ENCODE measurements around the gene JKAMP. TPM values are rescaled to one million over a fixed set of nuclear protein-coding genes. Genes with fewer than 3 reads are reported as not detected.

Gene JKAMP
- total and polyA plus RNA-seq, 2 donors (not counting 3 experiments of a cell fraction or from before 2014, with no cell fraction given): 30.8 to 160 TPM

DNA sequence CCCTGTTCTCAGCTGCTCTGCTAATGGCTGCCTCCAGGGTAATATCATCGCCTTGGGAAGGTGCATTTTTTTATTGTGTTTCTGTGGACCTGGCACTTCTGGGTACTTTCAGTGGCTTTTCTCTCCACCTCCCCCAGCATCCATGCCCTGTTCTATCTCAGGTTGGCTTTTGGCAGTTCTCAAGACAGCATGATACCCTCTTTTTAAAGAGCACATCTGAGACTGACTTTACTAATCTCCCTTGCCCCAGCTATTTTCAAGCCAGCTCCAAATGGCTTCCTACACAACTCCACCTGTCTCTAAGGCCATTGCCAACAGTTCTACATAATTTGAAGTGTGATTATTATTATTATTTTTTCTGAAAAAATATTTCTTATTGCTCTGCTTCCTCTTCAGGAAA lies 53.2 kb downstream of the JKAMP start:
- no peaks in the 10 kb centered on the region for H4K20me1 ChIP-seq (replicated peaks; ENCODE audit: control insufficient read depth, extremely low read depth, insufficient read depth, low read length)
- H3K9me3 ChIP-seq (replicated peaks; ENCODE audit: control insufficient read depth, insufficient read depth, low read length): no peaks in the 10 kb centered on the region
- no peaks in the 10 kb centered on the region for H3K36me3 ChIP-seq (ENCODE audit: control insufficient read depth in 2 of 2, extremely low read depth in 1 of 2, insufficient read depth in 2 of 2, low read length in 2 of 2)
- dilution Hi-C loops (cut with MboI; ENCODE audit: extremely low pct_ligation_motif_present, low sequenced_read_pairs): no loop called here
- H3K9ac ChIP-seq (replicated peaks; ENCODE audit: extremely low read depth, insufficient read depth, low read length): no peak overlapping the region
- POLR2A ChIA-PET: no interaction called here
- H3K4me1 ChIP-seq (ENCODE audit: control insufficient read depth, extremely low read depth, insufficient read depth, low read length): no peaks in the 10 kb centered on the region
- no TSS peak for BruUV-seq (replicated peaks)
- H3K27ac ChIP-seq (ENCODE audit: insufficient read depth, low read depth, low read length): no peak overlapping the region
- intact Hi-C loops (cut with micrococcal nuclease): no loop called here
- CTCF ChIA-PET: no interaction called here
- no peaks in the 10 kb centered on the region for H3K9me1 ChIP-seq (replicated peaks; ENCODE audit: control insufficient read depth, extremely low read depth, insufficient read depth, low read length)
- H3K4me2 ChIP-seq (ENCODE audit: insufficient read depth, low read length): no peak overlapping the region
- H3K79me2 ChIP-seq (ENCODE audit: control insufficient read depth, insufficient read depth, low read length): no peaks in the 10 kb centered on the region
- no peak for DNase-seq (ENCODE audit: low read depth, low spot score)
- no peak overlapping the region for H3K4me3 ChIP-seq (replicated peaks in 1 of 3; ENCODE audit: insufficient read depth in 1 of 3, low read depth in 1 of 3, low read length in 3 of 3)
- H3K27me3 ChIP-seq (ENCODE audit: control insufficient read depth in 2 of 2, insufficient read depth in 2 of 2, low read length in 2 of 2): peaks cover 0 to 9% of the 10 kb centered on the region in 2 experiments
- H2AFZ ChIP-seq (ENCODE audit: low read depth, low read length): no peak overlapping the region
- TF ChIP-seq POLR2AphosphoS5 (IDR thresholded peaks at IDR 0.05; ENCODE audit: insufficient read depth, low read depth, low read length): no peak
- no peak for TF ChIP-seq FOS (IDR thresholded peaks at IDR 0.05; ENCODE audit: borderline replicate concordance, insufficient read depth, low read length)
- no peak for TF ChIP-seq JUN (IDR thresholded peaks at IDR 0.05; ENCODE audit: borderline replicate concordance, insufficient read depth, insufficient read length, low read depth)
- TF ChIP-seq MYC (IDR thresholded peaks at IDR 0.05; ENCODE audit: low read depth, low read length): no peak
- no peak for TF ChIP-seq POLR2A (IDR thresholded peaks at IDR 0.05; ENCODE audit: low read depth, low read length)
- FAIRE-seq: no peak

DNA sequence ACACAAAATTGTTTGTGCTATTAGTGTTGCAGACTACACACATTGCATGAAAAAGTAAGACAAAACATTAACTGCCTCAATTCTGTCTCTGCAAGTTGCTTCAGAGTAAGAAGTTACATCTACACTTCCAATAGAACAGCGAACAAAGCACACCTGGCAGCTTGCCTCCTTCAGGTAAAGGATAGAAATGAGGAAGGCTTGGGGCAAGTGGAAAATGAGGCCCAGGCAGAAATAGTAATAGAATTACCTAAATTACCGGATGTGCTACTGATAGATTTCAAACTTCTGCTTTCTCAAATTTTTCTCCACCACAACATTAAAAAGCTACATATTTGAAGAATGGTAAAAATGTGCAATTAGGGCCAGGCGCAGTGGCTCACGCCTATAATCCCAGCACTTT lies 54.6 kb downstream of the JKAMP start:
- ChIA-PET POLR2A (no interaction called here), CTCF (interaction anchor here (1.4 kb wide), 1 partner anchor 32 kb away, joined by 3 read pairs; no protein-coding TSS in a partner anchor)
- H4K20me1 ChIP-seq (replicated peaks; ENCODE audit: control insufficient read depth, extremely low read depth, insufficient read depth, low read length): no peaks in the 10 kb centered on the region
- DNase-seq (ENCODE audit: low read depth, low spot score): no peak
- H3K27me3 ChIP-seq (ENCODE audit: control insufficient read depth in 2 of 2, insufficient read depth in 2 of 2, low read length in 2 of 2): peaks cover 0 to 9% of the 10 kb centered on the region in 2 experiments
- H3K9ac ChIP-seq (replicated peaks; ENCODE audit: extremely low read depth, insufficient read depth, low read length): no peak overlapping the region
- H2AFZ ChIP-seq (ENCODE audit: low read depth, low read length): no peak overlapping the region
- no peak for FAIRE-seq
- no peak overlapping the region for H3K27ac ChIP-seq (ENCODE audit: insufficient read depth, low read depth, low read length)
- H3K79me2 ChIP-seq (ENCODE audit: control insufficient read depth, insufficient read depth, low read length): no peaks in the 10 kb centered on the region
- no peak overlapping the region for H3K4me3 ChIP-seq (replicated peaks in 1 of 3; ENCODE audit: insufficient read depth in 1 of 3, low read depth in 1 of 3, low read length in 3 of 3)
- dilution Hi-C loops (cut with MboI; ENCODE audit: extremely low pct_ligation_motif_present, low sequenced_read_pairs): no loop called here
- no peak for TF ChIP-seq EZH2 (IDR thresholded peaks at IDR 0.05; ENCODE audit: borderline replicate concordance, low read depth, low read length, severe bottlenecking)
- TF ChIP-seq, protein P1, sequence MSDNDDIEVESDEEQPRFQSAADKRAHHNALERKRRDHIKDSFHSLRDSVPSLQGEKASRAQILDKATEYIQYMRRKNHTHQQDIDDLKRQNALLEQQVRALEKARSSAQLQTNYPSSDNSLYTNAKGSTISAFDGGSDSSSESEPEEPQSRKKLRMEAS (IDR thresholded peaks at IDR 0.05; ENCODE audit: insufficient read depth, insufficient read length): no peak
- TF ChIP-seq MYC (IDR thresholded peaks at IDR 0.05; ENCODE audit: low read depth, low read length): no peak
- no peak for TF ChIP-seq FOS (IDR thresholded peaks at IDR 0.05; ENCODE audit: borderline replicate concordance, insufficient read depth, low read length)
- no peak for TF ChIP-seq POLR2A (IDR thresholded peaks at IDR 0.05; ENCODE audit: low read depth, low read length)
- no peak for TF ChIP-seq JUN (IDR thresholded peaks at IDR 0.05; ENCODE audit: borderline replicate concordance, insufficient read depth, insufficient read length, low read depth)
- TF ChIP-seq GATA2 (IDR thresholded peaks at IDR 0.05; ENCODE audit: insufficient read depth, insufficient read length, low read depth, low read length): no peak
- TF ChIP-seq CTCF (IDR thresholded peaks at IDR 0.05; ENCODE audit: extremely low read depth in 1 of 2, insufficient read depth in 1 of 2, low read depth in 1 of 2, low read length in 2 of 2): no peak
- TF ChIP-seq POLR2AphosphoS5 (IDR thresholded peaks at IDR 0.05; ENCODE audit: insufficient read depth, low read depth, low read length): no peak
- no peaks in the 10 kb centered on the region for H3K9me3 ChIP-seq (replicated peaks; ENCODE audit: control insufficient read depth, insufficient read depth, low read length)
- no peaks in the 10 kb centered on the region for H3K9me1 ChIP-seq (replicated peaks; ENCODE audit: control insufficient read depth, extremely low read depth, insufficient read depth, low read length)
- no TSS peak for BruUV-seq (replicated peaks)
- intact Hi-C loops (cut with micrococcal nuclease): no loop called here
- no peaks in the 10 kb centered on the region for H3K4me1 ChIP-seq (ENCODE audit: control insufficient read depth, extremely low read depth, insufficient read depth, low read length)
- no peaks in the 10 kb centered on the region for H3K36me3 ChIP-seq (ENCODE audit: control insufficient read depth in 2 of 2, extremely low read depth in 1 of 2, insufficient read depth in 2 of 2, low read length in 2 of 2)
- H3K4me2 ChIP-seq (ENCODE audit: insufficient read depth, low read length): no peak overlapping the region

Data from endothelial cell of umbilical vein (primary cell).